Astrocyte (in vitro differentiated cells and primary cell): ENCODE results near the gene KSR2. TPM values are rescaled to one million over a fixed set of nuclear protein-coding genes. Genes with fewer than 3 reads are reported as not detected.

Experiments
- DNase-seq: peaks from one replicate; pipeline ENCODE4 v3.0.0-alpha.2; 2010; ENCODE audit warnings: low read depth
- FAIRE-seq: peaks from 2 replicates; lab custom pipeline; 2011; peaks lifted over from hg19 to GRCh38; lab: Jason Lieb, UNC
- H2AFZ ChIP-seq: 2 replicates; pipeline ENCODE4 v1.6.0; 2012; ENCODE audit warnings: low read depth, low read length, inconsistent platforms
- H3K27ac ChIP-seq: 2 replicates; pipeline ENCODE4 v1.5.1; 2011; ENCODE audit warnings: low read depth, low read length, inconsistent platforms
- H3K27me3 ChIP-seq: 2 replicates; pipeline ENCODE4 v1.6.0; 2011; ENCODE audit warnings: low read length, inconsistent platforms; ENCODE audit not compliant: insufficient read depth
- H3K36me3 ChIP-seq: 2 replicates; pipeline ENCODE4 v1.5.1; 2011; ENCODE audit warnings: low read length, inconsistent platforms; ENCODE audit not compliant: insufficient read depth
- H3K4me1 ChIP-seq: 2 replicates; pipeline ENCODE4 v1.5.1; 2011; ENCODE audit warnings: low read length, inconsistent platforms; ENCODE audit not compliant: insufficient read depth
- H3K4me2 ChIP-seq: 2 replicates; pipeline ENCODE4 v1.6.0; 2012; ENCODE audit warnings: low read length, inconsistent platforms
- H3K4me3 ChIP-seq: 2 replicates; pipeline ENCODE4 v1.5.1; 2011; ENCODE audit warnings: low read depth, mild to moderate bottlenecking, low read length, inconsistent platforms; ENCODE audit not compliant: insufficient read depth
- H3K79me2 ChIP-seq: 2 replicates; pipeline ENCODE4 v1.6.0; 2012; ENCODE audit warnings: mild to moderate bottlenecking, low read length, inconsistent platforms; ENCODE audit not compliant: insufficient read depth
- H3K9ac ChIP-seq: 2 replicates; pipeline ENCODE4 v1.6.0; 2012; ENCODE audit warnings: mild to moderate bottlenecking, low read length, inconsistent platforms
- H3K9me3 ChIP-seq: 2 replicates; pipeline ENCODE4 v1.5.1; 2012; ENCODE audit warnings: low read depth, mild to moderate bottlenecking, low read length, inconsistent platforms; ENCODE audit not compliant: insufficient read depth
- H4K20me1 ChIP-seq: 2 replicates; pipeline ENCODE4 v1.6.0; 2012; ENCODE audit warnings: low read length, inconsistent platforms; ENCODE audit not compliant: insufficient read depth
- H3K27ac Mint-ChIP-seq: one replicate; pipeline ENCODE4 v1.8.0; 2021; ENCODE audit warnings: mild to moderate bottlenecking, mixed read lengths; ENCODE audit not compliant: unreplicated experiment
- H3K27me3 Mint-ChIP-seq: one replicate; pipeline ENCODE4 v1.8.0; 2021; ENCODE audit warnings: low read depth, mixed read lengths; ENCODE audit not compliant: unreplicated experiment
- H3K36me3 Mint-ChIP-seq: one replicate; pipeline ENCODE4 v1.8.0; 2021; ENCODE audit warnings: low read depth, mixed read lengths; ENCODE audit not compliant: unreplicated experiment
- H3K4me1 Mint-ChIP-seq: one replicate; pipeline ENCODE4 v1.8.0; 2021; ENCODE audit warnings: low read depth, mixed read lengths; ENCODE audit not compliant: unreplicated experiment
- H3K4me3 Mint-ChIP-seq: one replicate; pipeline ENCODE4 v1.8.0; 2021; ENCODE audit warnings: mild to moderate bottlenecking, moderate library complexity, mixed read lengths; ENCODE audit not compliant: unreplicated experiment
- H3K9me3 Mint-ChIP-seq: one replicate; pipeline ENCODE4 v1.8.0; 2021; ENCODE audit warnings: mild to moderate bottlenecking, mixed read lengths; ENCODE audit not compliant: unreplicated experiment
- CTCF ChIP-seq: IDR thresholded peaks from 2 replicates; pipeline ENCODE4 v1.5.1; 2011; ENCODE audit warnings: low read depth, mild to moderate bottlenecking, inconsistent platforms, low read length, moderate library complexity; ENCODE audit not compliant: insufficient read depth
- EZH2 ChIP-seq: IDR thresholded peaks from 2 replicates; pipeline ENCODE4 v1.6.1; 2012; ENCODE audit warnings: mild to moderate bottlenecking, low read length, inconsistent platforms; ENCODE audit not compliant: insufficient read depth
- total RNA-seq: library from RNA; stranded (reverse); gene quantifications from 2 replicates; pipeline ENCODE4 v1.2.1, GENCODE V29; 2021

Gene KSR2
- total RNA-seq, 1 donor from 2014 or later: 0.98 TPM

- no peak for DNase-seq
- FAIRE-seq: no peak
- Histone ChIP-seq H3K9me3 (peaks cover 3% of the 10 kb centered on the region), H3K27ac (no peak overlapping the region), H3K4me3 (no peak overlapping the region), H3K36me3 (no peaks in the 10 kb centered on the region), H3K27me3 (no peaks in the 10 kb centered on the region), H3K4me2 (no peak overlapping the region), H2AFZ (no peak overlapping the region), H3K79me2 (no peaks in the 10 kb centered on the region), H3K9ac (no peak overlapping the region), H3K4me1 (no peaks in the 10 kb centered on the region), H4K20me1 (no peaks in the 10 kb centered on the region)
- Mint-ChIP-seq H3K4me3 (no peak overlapping the region), H3K4me1 (peaks cover 2% of the 10 kb centered on the region), H3K36me3 (no peaks in the 10 kb centered on the region), H3K9me3 (peaks cover 3% of the 10 kb centered on the region), H3K27ac (no peak overlapping the region), H3K27me3 (peaks cover 33% of the 10 kb centered on the region)
- no peak for TF ChIP-seq EZH2
- TF ChIP-seq CTCF: no peak
Measured at GRCh38 chr12:117404203-117404853, 564.5 kb downstream of the KSR2 start.

- H3K4me1 ChIP-seq: no peaks in the 10 kb centered on the region
- H3K27ac ChIP-seq: no peak overlapping the region
- FAIRE-seq (no peak), DNase-seq (no peak)
- H4K20me1 ChIP-seq: no peaks in the 10 kb centered on the region
- Mint-ChIP-seq H3K4me3 (no peak overlapping the region), H3K4me1 (peaks cover 2% of the 10 kb centered on the region), H3K9me3 (peaks cover 3% of the 10 kb centered on the region), H3K27me3 (peaks cover 33% of the 10 kb centered on the region), H3K36me3 (no peaks in the 10 kb centered on the region), H3K27ac (no peak overlapping the region)
- H2AFZ ChIP-seq: no peak overlapping the region
- H3K4me3 ChIP-seq: no peak overlapping the region
- H3K27me3 ChIP-seq: no peaks in the 10 kb centered on the region
- H3K79me2 ChIP-seq: no peaks in the 10 kb centered on the region
- H3K4me2 ChIP-seq: no peak overlapping the region
- no peaks in the 10 kb centered on the region for H3K36me3 ChIP-seq
- H3K9ac ChIP-seq: no peak overlapping the region
- H3K9me3 ChIP-seq: peaks cover 3% of the 10 kb centered on the region
- TF ChIP-seq CTCF (no peak), EZH2 (no peak)
Measured at GRCh38 chr12:117403586-117404139, 565.1 kb downstream of the KSR2 start.

Other genes starting within 250 kb of the KSR2 start
- gene RFC5, start 47.7 kb upstream of the KSR2 start, total RNA-seq: 4.6 and 5.8 TPM in 2 replicates
- gene WSB2, start 92.2 kb upstream of the KSR2 start, total RNA-seq: 98.7 and 113 TPM in 2 replicates
- gene VSIG10, start 135.0 kb upstream of the KSR2 start, total RNA-seq: 9.8 and 12.0 TPM in 2 replicates
- 127 and 160 TPM in 2 replicates for gene PEBP1, start 167.1 kb upstream of the KSR2 start, total RNA-seq